Lung (tissue), 12 donors: Measurements from ENCODE around the gene DUSP22. TPM values are rescaled to one million over a fixed set of nuclear protein-coding genes. Genes with fewer than 3 reads are reported as not detected.

Source experiments
- ATAC-seq: fragments of 200-7000 bp; cut with Tn5 transposase; one replicate; pipeline ENCODE4 v1.9.1; 2020; ENCODE audit warnings: moderate number of reproducible peaks; ENCODE audit not compliant: insufficient read depth, low FRiP score
- DNase-seq, 3 donors: peaks; one replicate each; pipeline ENCODE4 v3.0.0-alpha.2; 2013 to 2017
- H3K27ac ChIP-seq, 2 donors: one replicate each; pipeline ENCODE4 v1.5.1; 2013; ENCODE audit warnings: mild to moderate bottlenecking in 2 of 2, moderate library complexity in 2 of 2, control low read depth in 1 of 2, inconsistent platforms in 1 of 2, low read depth in 1 of 2, low read length in 1 of 2
- H3K27me3 ChIP-seq, 3 donors: one replicate each; pipeline ENCODE4 v1.5.1; 2013; ENCODE audit warnings: low read length in 2 of 3; ENCODE audit not compliant: control insufficient read depth in 3 of 3, insufficient read depth in 3 of 3
- H3K36me3 ChIP-seq, 4 donors: one replicate each; pipeline ENCODE4 v1.5.1; 2013; ENCODE audit warnings: low read length in 4 of 4, mild to moderate bottlenecking in 1 of 4, moderate library complexity in 1 of 4; ENCODE audit not compliant: control insufficient read depth in 4 of 4, insufficient read depth in 4 of 4
- H3K4me1 ChIP-seq, 5 donors: one replicate each; pipeline ENCODE4 v1.5.1; 2013; ENCODE audit warnings: low read length in 5 of 5, mild to moderate bottlenecking in 2 of 5, moderate library complexity in 1 of 5; ENCODE audit not compliant: control insufficient read depth in 5 of 5, insufficient read depth in 5 of 5
- H3K4me3 ChIP-seq: one replicate; pipeline ENCODE4 v1.5.1; 2013; ENCODE audit warnings: mild to moderate bottlenecking, control low read depth, moderate library complexity
- H3K9ac ChIP-seq, 2 donors: one replicate each; pipeline ENCODE4 v1.5.1; 2013; ENCODE audit warnings: low read length in 2 of 2, control low read depth in 1 of 2; ENCODE audit not compliant: insufficient read depth in 1 of 2
- H3K9me3 ChIP-seq, 4 donors: one replicate each; pipeline ENCODE4 v1.5.1; 2013; ENCODE audit warnings: low read length in 3 of 4, mild to moderate bottlenecking in 1 of 4, moderate library complexity in 1 of 4; ENCODE audit not compliant: control insufficient read depth in 4 of 4, insufficient read depth in 3 of 4
- WGBS, 2 donors: extraction: QIAGEN DNeasy Blood & Tissue Kit; methylation state at CpG; one replicate each; pipeline ENCODE4 v1.1.7; 2013; 5-methylcytosine and 5-hydroxymethylcytosine counted together
- polyA plus RNA-seq, 2 donors: library from polyadenylated mRNA; stranded (reverse); fragments of 200-250 nt; gene quantifications; one replicate each; pipeline ENCODE4 v1.2.1, GENCODE V29; 2013
- total RNA-seq, 2 donors: library from RNA; depleted of rRNA in 1 of 2; stranded (reverse); fragments of >200 nt in 1 of 2; gene quantifications; one replicate each; pipeline ENCODE4 v1.2.1, GENCODE V29; 2014 to 2021
- TF ChIP-seq, protein P1 (sequence below): IDR thresholded peaks from 2 replicates; pipeline ENCODE4 v1.5.1; 2012; ENCODE audit warnings: mild to moderate bottlenecking; ENCODE audit errors: control extremely low read depth, extremely low read depth
- donor health status: control.
- donor health status: control.
- donor health status: Bipolar disorder and iron deficiency.
- donor health status: healthy.
- donor health status: DM: yes; HTN: yes; CAD: no.

Gene DUSP22
- total and polyA plus RNA-seq, 4 donors: 38.9 to 51.1 (median 43.8) TPM

DNA sequence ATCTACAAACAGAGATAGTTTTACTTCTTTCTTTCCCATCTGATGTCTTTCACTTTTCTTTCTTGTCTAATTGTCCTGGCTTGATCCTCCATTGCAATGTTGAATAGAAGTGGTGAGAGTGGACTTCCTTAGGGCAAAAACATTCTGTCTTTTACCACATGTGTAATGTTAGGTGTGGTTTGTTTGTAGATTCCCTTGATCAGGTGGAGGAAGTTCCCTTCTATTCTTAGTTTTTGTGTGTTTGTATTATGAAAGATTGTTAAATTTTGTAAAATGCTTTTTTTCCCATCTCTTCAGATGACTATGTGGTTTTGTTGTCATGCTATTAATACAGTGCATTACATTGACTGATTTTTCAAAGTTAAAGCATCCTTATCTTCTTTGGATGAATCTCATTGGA, 41.6 kb upstream of the DUSP22 start:
- no peaks in the 10 kb centered on the region for H3K27me3 ChIP-seq
- H3K4me1 ChIP-seq: no peaks in the 10 kb centered on the region
- DNase-seq: no peak
- TF ChIP-seq, protein P1, sequence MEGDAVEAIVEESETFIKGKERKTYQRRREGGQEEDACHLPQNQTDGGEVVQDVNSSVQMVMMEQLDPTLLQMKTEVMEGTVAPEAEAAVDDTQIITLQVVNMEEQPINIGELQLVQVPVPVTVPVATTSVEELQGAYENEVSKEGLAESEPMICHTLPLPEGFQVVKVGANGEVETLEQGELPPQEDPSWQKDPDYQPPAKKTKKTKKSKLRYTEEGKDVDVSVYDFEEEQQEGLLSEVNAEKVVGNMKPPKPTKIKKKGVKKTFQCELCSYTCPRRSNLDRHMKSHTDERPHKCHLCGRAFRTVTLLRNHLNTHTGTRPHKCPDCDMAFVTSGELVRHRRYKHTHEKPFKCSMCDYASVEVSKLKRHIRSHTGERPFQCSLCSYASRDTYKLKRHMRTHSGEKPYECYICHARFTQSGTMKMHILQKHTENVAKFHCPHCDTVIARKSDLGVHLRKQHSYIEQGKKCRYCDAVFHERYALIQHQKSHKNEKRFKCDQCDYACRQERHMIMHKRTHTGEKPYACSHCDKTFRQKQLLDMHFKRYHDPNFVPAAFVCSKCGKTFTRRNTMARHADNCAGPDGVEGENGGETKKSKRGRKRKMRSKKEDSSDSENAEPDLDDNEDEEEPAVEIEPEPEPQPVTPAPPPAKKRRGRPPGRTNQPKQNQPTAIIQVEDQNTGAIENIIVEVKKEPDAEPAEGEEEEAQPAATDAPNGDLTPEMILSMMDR: no peak
- no peak for ATAC-seq
- no peaks in the 10 kb centered on the region for H3K36me3 ChIP-seq
- H3K4me3 ChIP-seq: no peak overlapping the region
- H3K9me3 ChIP-seq: peaks cover 0 to under 1% (median 0%) of the 10 kb centered on the region in 4 donors
- no peak overlapping the region for H3K9ac ChIP-seq
- no peak overlapping the region for H3K27ac ChIP-seq

DNA sequence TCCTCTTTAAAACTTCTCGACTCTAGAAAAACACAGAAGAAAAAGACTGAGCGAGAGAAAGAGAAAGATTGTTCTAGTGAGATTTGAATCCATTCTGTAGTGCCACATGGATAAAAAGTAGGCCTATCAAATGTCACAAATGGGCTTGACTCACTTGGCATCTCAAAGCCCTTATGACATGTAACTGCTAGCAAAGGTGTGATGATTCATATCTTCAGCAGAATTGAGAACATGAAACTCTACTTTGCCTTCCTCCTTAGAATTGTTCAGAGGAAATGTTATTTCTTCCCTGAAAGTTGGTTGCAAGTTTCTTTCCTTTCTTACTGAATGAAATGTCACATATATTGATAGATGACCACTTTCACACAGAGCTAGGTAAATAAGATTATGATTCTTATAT, 40.4 kb upstream of the DUSP22 start:
- no peaks in the 10 kb centered on the region for H3K4me1 ChIP-seq
- no peak for ATAC-seq
- 86 to 94% methylated on average over 2 of the region's 2 CpGs for WGBS, 2 donors

DNA sequence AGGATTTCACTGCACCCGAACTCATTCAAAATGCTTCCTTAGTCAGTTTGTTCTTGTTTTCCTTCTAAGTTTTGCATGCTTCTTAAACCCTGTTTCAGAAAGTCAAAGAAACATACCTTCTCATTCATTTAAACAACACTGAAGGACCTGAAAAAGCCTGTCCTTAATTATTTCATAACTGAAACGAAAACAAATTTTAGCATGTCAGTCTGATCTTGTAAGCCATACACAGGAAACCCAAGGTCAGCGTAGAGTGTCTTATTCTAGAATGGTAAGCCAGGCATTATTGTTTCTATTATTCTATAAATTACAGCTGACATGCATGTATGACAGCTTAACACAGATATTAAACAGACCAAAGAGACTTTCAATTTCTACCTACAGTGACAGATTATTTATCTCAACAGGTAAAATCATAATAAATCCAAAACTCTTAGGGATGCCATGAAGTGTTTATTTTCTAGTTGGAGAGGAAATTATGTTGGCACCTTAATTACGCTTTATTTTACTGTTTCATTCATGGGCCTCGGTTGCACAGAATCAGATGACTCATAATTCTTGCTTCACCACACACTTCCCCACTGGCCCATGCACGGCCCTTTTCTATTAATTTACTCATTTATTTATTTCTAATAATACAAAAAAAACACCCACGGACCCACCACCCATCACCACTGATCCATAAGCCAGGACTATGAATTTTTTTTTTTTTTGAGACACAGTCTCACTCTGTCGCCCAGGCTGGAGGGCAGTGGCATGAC, 39.3 kb upstream of the DUSP22 start:
- H3K9me3 ChIP-seq: no peaks in the 10 kb centered on the region
- no peak overlapping the region for H3K27ac ChIP-seq
- ATAC-seq (no peak), DNase-seq (no peak)
- no peaks in the 10 kb centered on the region for H3K27me3 ChIP-seq
- 36 to 47% methylated on average over 8 of the region's 8 CpGs for WGBS, 2 donors
- H3K36me3 ChIP-seq: no peaks in the 10 kb centered on the region
- H3K4me3 ChIP-seq: no peak overlapping the region
- H3K9ac ChIP-seq: no peak overlapping the region
- TF ChIP-seq, protein P1: no peak
- H3K4me1 ChIP-seq: no peaks in the 10 kb centered on the region

More for the DNA sequence above, 40.4 kb upstream of the DUSP22 start:
- H3K4me3 ChIP-seq: no peak overlapping the region
- no peak for DNase-seq
- no peaks in the 10 kb centered on the region for H3K36me3 ChIP-seq
- no peak overlapping the region for H3K27ac ChIP-seq
- H3K9ac ChIP-seq: no peak overlapping the region
- no peaks in the 10 kb centered on the region for H3K9me3 ChIP-seq
- H3K27me3 ChIP-seq: no peaks in the 10 kb centered on the region
- TF ChIP-seq, protein P1: no peak

DNA sequence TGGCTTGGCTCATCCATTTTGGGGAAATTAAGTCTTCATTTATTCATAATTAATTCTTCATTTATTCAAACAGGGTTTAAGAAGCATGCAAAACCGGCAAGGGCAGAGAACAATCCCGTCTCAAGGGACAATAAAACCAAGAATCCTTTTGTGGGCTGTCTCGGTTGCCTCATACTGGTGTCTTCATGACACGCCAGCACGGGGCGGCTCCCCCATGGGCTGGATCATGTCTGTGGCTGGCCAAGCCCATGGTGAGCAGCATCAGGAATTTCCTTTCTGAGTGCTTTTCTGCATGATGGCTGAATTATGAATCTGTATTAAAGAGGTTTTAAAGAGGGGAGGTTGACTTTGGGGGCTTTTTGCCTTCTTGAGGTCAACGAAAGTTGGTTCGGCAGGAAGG, 38.3 kb upstream of the DUSP22 start:
- ATAC-seq: no peak
- DNase-seq: no peak
- 81 to 82% methylated on average over 8 of the region's 8 CpGs for WGBS, 2 donors
- Histone ChIP-seq H3K9ac (no peak overlapping the region), H3K27me3 (no peaks in the 10 kb centered on the region), H3K4me3 (no peak overlapping the region), H3K36me3 (no peaks in the 10 kb centered on the region), H3K27ac (no peak overlapping the region), H3K9me3 (peaks cover 0 to 3% (median under 1%) of the 10 kb centered on the region in 4 donors), H3K4me1 (no peaks in the 10 kb centered on the region)
- TF ChIP-seq, protein P1: no peak
